ENCODE results near the gene HIVEP2.

DNA sequence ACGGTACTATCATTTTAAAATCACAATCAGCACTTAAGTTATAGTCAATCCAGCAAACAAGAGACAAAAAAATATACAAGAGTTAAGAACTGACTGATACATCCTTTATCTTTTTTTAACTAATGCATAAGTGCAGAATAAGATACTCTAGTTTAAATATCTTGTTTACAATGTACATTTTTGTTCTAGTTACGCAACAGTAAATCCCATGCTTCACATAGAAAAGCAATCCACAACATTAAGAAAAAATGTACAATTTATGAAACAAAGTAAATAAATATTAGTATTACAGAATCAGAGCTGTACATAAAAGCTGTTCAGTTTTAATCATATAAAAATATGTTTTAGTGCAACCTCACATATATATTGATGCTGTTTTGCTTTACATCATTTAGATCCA lies 192.6 kb downstream of the HIVEP2 start:
- TF ChIP-seq CTCF (conservative IDR thresholded peaks at IDR 0.05 in 1 of 2, IDR thresholded peaks at IDR 0.05 in 1 of 2; ENCODE audit: low read depth in 1 of 2, low read length in 2 of 2), result no peak
- TF ChIP-seq EZH2 (IDR thresholded peaks at IDR 0.05; ENCODE audit: low read length, missing control alignments), result no peak

Data from fibroblast of lung (primary cell).